ENCODE measurements around the gene DUSP28. TPM values are rescaled to one million over a fixed set of nuclear protein-coding genes. Genes with fewer than 3 reads are reported as not detected.

Gene DUSP28
- total and polyA plus RNA-seq, 2 of the 8 experiments (the other 6 are each of a cell fraction or from before 2014, with no cell fraction given), result 2.1 to 2.3 TPM

DNA sequence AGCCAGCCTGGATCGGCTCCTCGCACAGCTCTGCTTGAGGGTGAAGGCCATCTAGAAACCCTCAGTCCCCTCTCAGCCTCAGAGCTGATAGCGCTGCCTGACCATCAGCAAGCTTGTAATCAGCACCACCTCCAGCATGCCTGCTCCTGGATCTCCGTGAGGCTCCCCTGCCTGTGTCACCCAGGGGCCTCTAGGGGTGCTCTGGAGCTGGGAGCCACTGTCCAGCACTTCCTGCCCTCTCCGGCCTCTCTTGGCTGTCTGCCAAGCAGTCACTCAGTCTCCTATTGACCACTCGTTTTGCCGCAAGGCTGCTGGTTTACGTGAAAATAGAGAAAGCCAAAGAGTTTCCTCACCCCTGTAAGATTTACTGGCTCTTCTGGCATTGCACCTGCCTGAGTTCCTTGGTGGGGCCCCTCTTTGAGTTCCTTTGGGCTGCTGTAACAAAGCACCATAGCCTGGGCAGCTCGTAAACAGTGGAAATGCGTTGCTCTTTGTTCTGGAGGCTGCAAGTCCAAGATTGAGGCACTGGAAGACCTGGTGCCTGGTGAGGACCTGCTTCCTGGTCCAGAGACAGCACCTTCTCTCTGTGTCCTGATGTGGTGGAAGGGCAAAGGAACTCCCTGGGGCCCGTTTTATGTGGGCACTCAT, 44.3 kb downstream of the DUSP28 start:
- FAIRE-seq, result no peak
- peak overlapping the region; percentile 42; the same call in 1 of the 2 replicates for H2AFZ ChIP-seq (ENCODE audit: low read length)
- WGBS, 2 experiments (ENCODE audit: extremely low coverage in 1 of 2, insufficient coverage in 1 of 2, insufficient read length in 1 of 2, insufficient replicate concordance in 2 of 2, low coverage in 1 of 2, low lambda C conversion rate in 2 of 2, missing lambda C conversion rate in 1 of 2), result 75% methylated on average over 10 of the region's 11 CpGs; no CpG with 5 or more reads in 1 of the 2 experiments
- TF ChIP-seq KDM1A (IDR thresholded peaks at IDR 0.05; ENCODE audit: borderline replicate concordance, low read length) (no peak), GABPA (IDR thresholded peaks at IDR 0.05; ENCODE audit: borderline replicate concordance, insufficient read depth, low read length) (peak; percentile 33; the same call in 1 of the 2 replicates), EGR1 (IDR thresholded peaks at IDR 0.05; ENCODE audit: borderline replicate concordance, low read depth, low read length) (no peak), SRF (IDR thresholded peaks at IDR 0.05; ENCODE audit: low read depth, low read length) (no peak), RAD21 (IDR thresholded peaks at IDR 0.05 in 1 of 2, conservative IDR thresholded peaks at IDR 0.05 in 1 of 2; ENCODE audit: low read depth in 2 of 2, low read length in 2 of 2) (peak; percentile 42 to 56; a peak in 3 of 4 replicates), ASH2L (IDR thresholded peaks at IDR 0.05; ENCODE audit: low read length) (no peak)
- TF ChIP-seq, protein P1, sequence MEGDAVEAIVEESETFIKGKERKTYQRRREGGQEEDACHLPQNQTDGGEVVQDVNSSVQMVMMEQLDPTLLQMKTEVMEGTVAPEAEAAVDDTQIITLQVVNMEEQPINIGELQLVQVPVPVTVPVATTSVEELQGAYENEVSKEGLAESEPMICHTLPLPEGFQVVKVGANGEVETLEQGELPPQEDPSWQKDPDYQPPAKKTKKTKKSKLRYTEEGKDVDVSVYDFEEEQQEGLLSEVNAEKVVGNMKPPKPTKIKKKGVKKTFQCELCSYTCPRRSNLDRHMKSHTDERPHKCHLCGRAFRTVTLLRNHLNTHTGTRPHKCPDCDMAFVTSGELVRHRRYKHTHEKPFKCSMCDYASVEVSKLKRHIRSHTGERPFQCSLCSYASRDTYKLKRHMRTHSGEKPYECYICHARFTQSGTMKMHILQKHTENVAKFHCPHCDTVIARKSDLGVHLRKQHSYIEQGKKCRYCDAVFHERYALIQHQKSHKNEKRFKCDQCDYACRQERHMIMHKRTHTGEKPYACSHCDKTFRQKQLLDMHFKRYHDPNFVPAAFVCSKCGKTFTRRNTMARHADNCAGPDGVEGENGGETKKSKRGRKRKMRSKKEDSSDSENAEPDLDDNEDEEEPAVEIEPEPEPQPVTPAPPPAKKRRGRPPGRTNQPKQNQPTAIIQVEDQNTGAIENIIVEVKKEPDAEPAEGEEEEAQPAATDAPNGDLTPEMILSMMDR (IDR thresholded peaks at IDR 0.05; ENCODE audit: control extremely low read depth in 1 of 3, insufficient read depth in 1 of 3, low read depth in 1 of 3, low read length in 3 of 3), result peak in 2 of 3 experiments; percentile 66 to 85; a peak in 3 of 4 replicates
- TF ChIP-seq, protein P2, sequence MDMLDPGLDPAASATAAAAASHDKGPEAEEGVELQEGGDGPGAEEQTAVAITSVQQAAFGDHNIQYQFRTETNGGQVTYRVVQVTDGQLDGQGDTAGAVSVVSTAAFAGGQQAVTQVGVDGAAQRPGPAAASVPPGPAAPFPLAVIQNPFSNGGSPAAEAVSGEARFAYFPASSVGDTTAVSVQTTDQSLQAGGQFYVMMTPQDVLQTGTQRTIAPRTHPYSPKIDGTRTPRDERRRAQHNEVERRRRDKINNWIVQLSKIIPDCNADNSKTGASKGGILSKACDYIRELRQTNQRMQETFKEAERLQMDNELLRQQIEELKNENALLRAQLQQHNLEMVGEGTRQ (IDR thresholded peaks at IDR 0.05; ENCODE audit: low read length), result no peak

More for the DNA sequence above, 44.3 kb downstream of the DUSP28 start:
- H3K18ac ChIP-seq (ENCODE audit: extremely low read depth, low read length), result no peak overlapping the region
- no peak overlapping the region for H2BK20ac ChIP-seq (ENCODE audit: low read length)
- ChIA-PET POLR2A (ENCODE audit: partially characterized antibody) (no interaction called here), CTCF (ENCODE audit: partially characterized antibody) (interaction anchor here (0.8 to 3.2 kb wide), 11 partner anchors 9 to 81 kb away, joined by 3 to 17 read pairs (median 3); partner anchors contain the start of gene CAPN10)
- no peak overlapping the region for H2BK12ac ChIP-seq (ENCODE audit: low read depth, low read length)
- peaks cover 0 to 4% of the 10 kb centered on the region in 2 experiments for H4K20me1 ChIP-seq (replicated peaks in 1 of 2; ENCODE audit: control insufficient read depth in 1 of 2, insufficient read depth in 2 of 2, low read length in 2 of 2)
- no peak overlapping the region for H4K91ac ChIP-seq (replicated peaks; ENCODE audit: insufficient read length, low read length)
- 0 out of 7 replicates have a peak, but pooled peaks cover 0 to 2% (median 0%) of the 10 kb centered on the region in 4 experiments for H3K27me3 ChIP-seq (replicated peaks in 1 of 4; ENCODE audit: control insufficient read depth in 3 of 4, extremely low read depth in 1 of 4, insufficient read depth in 3 of 4, low read length in 3 of 4)
- no peak overlapping the region for H2BK5ac ChIP-seq (ENCODE audit: low read depth, low read length)
- H3K4me2 ChIP-seq (ENCODE audit: insufficient read depth in 1 of 2, low read depth in 2 of 2, low read length in 2 of 2), result no peak overlapping the region
- H3K4me1 ChIP-seq (replicated peaks in 1 of 4; ENCODE audit: control insufficient read depth in 3 of 4, insufficient read depth in 4 of 4, low read length in 3 of 4), result no peaks in the 10 kb centered on the region
- H3K9ac ChIP-seq (replicated peaks in 1 of 4; ENCODE audit: extremely low read depth in 1 of 4, low read depth in 3 of 4, low read length in 3 of 4), result no peak overlapping the region
- peak overlapping the region; percentile 45; the same call in 1 of the 2 replicates for H4K8ac ChIP-seq (ENCODE audit: extremely low read depth, insufficient read depth, low read length)
- H3K27ac ChIP-seq (ENCODE audit: low read depth, low read length), result no peak overlapping the region
- H2BK120ac ChIP-seq (replicated peaks; ENCODE audit: low read depth, low read length), result no peak overlapping the region
- H2BK15ac ChIP-seq (ENCODE audit: low read length), result no peak overlapping the region
- peak in 1 of 2 experiments; percentile 27 for DNase-seq (ENCODE audit: low read depth in 1 of 2, low spot score in 2 of 2)
- no peak overlapping the region for H3K14ac ChIP-seq (ENCODE audit: insufficient read length)
- no peaks in the 10 kb centered on the region for H3K9me3 ChIP-seq (ENCODE audit: insufficient read depth in 2 of 2, low read depth in 1 of 2, low read length in 1 of 2)
- no peaks in the 10 kb centered on the region for H3K79me1 ChIP-seq (ENCODE audit: low read depth, low read length)
- H3K23ac ChIP-seq (ENCODE audit: insufficient read length), result no peak overlapping the region
- H3K36me3 ChIP-seq (ENCODE audit: control insufficient read depth in 2 of 4, insufficient read depth in 4 of 4, low read length in 3 of 4), result no peaks in the 10 kb centered on the region; a peak in 2 of 8 replicates
- H3K4ac ChIP-seq (replicated peaks; ENCODE audit: insufficient read length, low read depth, low read length), result no peak overlapping the region
- H3K4me3 ChIP-seq (ENCODE audit: extremely low read depth in 1 of 4, insufficient read depth in 2 of 4, low read depth in 3 of 4, low read length in 4 of 4), result no peak overlapping the region
- H2AK5ac ChIP-seq (ENCODE audit: low read depth, low read length), result no peak overlapping the region
- no peaks in the 10 kb centered on the region for H3K79me2 ChIP-seq (ENCODE audit: control insufficient read depth in 1 of 2, insufficient read depth in 2 of 2, low read length in 2 of 2)
- no peak overlapping the region for H3K56ac ChIP-seq (replicated peaks; ENCODE audit: insufficient read length, low read depth, low read length)
- no peak overlapping the region for H4K5ac ChIP-seq (ENCODE audit: insufficient read length, low read depth, low read length)
- no peaks in the 10 kb centered on the region for H3K23me2 ChIP-seq (ENCODE audit: low read depth, low read length)

Data from H1 (cell line).